Measurements from ENCODE around the gene MALRD1.
"Not testable (repeated sequence)": the region's sequence is repeated elsewhere in the genome, so short reads cannot be mapped to it uniquely, and the experiment has no call there.

Gene MALRD1

GRCh38 chr10:19769826-19770225 lies 721.2 kb downstream of the MALRD1 start:
- DNase-seq (ENCODE audit: low read depth, low spot score), result not testable (repeated sequence)

DNA sequence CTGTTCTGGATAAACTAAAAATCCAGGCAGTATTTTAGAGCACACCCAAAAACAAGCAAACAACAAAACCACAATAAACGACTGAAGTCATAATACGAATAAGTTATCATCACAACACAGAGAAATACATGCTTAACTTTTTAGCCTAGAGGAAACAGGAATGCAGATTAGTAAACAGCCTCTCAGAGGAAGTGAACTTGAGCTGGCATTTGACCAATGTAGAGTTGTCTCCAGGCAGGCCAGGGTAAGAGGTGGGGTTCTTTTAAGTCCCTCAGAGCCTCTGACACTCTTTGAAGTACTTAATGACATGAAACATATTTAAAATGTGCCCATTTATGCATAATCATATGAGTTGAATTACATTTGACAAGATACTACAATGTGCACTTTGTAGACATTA lies 724.4 kb downstream of the MALRD1 start:
- no peak for DNase-seq (ENCODE audit: low read depth, low spot score)

DNA sequence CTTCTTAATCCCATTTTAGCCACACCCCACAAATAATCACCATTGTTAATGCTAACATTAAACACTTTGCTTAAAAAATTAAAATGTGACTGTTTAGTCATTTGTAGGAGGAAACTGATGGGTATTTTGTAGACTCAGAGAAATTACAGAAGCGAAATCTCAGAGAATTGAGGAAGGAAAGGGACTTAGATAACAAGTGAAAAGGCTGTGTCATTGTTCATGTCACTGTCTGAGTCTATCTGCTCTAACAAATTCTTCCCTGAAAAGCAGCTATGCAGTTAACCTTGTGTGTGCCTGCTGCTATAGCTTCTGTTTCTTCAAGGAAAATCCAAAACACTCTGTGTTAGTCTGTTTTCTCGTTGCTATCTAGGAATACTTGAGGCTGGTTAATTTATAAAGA lies 726.7 kb downstream of the MALRD1 start:
- no peak for DNase-seq (ENCODE audit: low read depth, low spot score)

- DNase-seq (ENCODE audit: low read depth, low spot score), result no peak
Measured at GRCh38 chr10:19777806-19778205, 729.2 kb downstream of the MALRD1 start.

- no peak for DNase-seq (ENCODE audit: low read depth, low spot score)
Measured at GRCh38 chr10:19778996-19779395, 730.4 kb downstream of the MALRD1 start.

DNA sequence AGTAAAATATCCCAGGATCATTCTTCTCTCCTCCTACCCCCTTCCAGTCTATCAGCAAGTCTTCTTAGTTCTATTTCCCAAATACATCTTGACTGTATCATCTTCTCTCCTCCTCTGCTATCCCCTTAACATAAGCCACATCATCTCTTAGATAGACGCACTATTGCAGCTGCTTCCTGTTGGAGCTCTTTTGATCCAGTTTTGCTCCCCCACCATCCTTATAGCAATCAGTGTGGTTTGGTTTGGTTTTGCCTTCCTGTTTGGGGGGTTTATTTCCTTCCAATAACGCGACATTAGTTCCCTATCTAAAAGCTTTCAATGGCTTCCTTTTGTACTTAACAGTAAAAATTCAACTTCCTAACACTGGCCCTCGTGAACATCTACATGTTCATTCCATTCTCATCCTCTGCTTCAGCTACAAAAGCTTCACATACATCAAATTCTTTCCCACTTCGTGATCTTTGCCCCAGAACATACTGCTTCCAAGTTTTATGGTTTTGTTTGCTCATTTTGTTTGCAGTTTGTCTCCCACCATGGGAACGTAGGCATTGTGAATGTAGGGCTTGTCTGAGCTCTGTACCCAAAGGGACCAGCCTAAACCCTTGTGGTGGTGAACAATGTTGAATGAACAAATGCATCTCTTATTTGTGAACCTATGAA lies 734.0 kb downstream of the MALRD1 start:
- DNase-seq (ENCODE audit: low read depth, low spot score), result no peak

- DNase-seq (ENCODE audit: low read depth, low spot score), result no peak
Measured at GRCh38 chr10:19783721-19784120, 735.1 kb downstream of the MALRD1 start.
